GM23338 (cell line): Measurements from ENCODE around the gene PIAS4. TPM values are rescaled to one million over a fixed set of nuclear protein-coding genes. Genes with fewer than 3 reads are reported as not detected.

Experiments
- ATAC-seq: fragments of 200-7000 bp; cut with Tn5 transposase; 3 replicates; pipeline ENCODE4 v1.9.1; 2020
- DNase-seq: peaks from one replicate; pipeline ENCODE4 v3.0.0-alpha.2; 2015; ENCODE audit warnings: low spot score
- H2AFZ ChIP-seq: fragments of 200-600 bp; sonication (generic); 2 replicates; pipeline ENCODE4 v1.8.0; 2016; ENCODE audit warnings: antibody characterized with exemption, mild to moderate bottlenecking, moderate library complexity
- H3F3A ChIP-seq: fragments of 200-600 bp; sonication (generic); replicated peaks from 2 replicates; pipeline ENCODE4 v1.8.0; 2017; ENCODE audit warnings: antibody characterized with exemption, mixed run types, low read depth
- H3K27ac ChIP-seq: fragments of 200-600 bp; sonication (generic); 2 replicates; pipeline ENCODE4 v1.6.1; 2016; ENCODE audit warnings: low read depth
- H3K27me3 ChIP-seq: fragments of 200-600 bp; sonication (generic); 2 replicates; pipeline ENCODE4 v1.8.0; 2016; ENCODE audit warnings: mild to moderate bottlenecking, mixed run types, moderate library complexity; ENCODE audit not compliant: insufficient read depth
- H3K36me3 ChIP-seq: fragments of 200-600 bp; sonication (generic); 2 replicates; pipeline ENCODE4 v1.8.0; 2016; ENCODE audit warnings: mild to moderate bottlenecking; ENCODE audit not compliant: insufficient read depth
- H3K4me1 ChIP-seq: fragments of 200-600 bp; sonication (generic); 2 replicates; pipeline ENCODE4 v1.8.0; 2016; ENCODE audit warnings: mild to moderate bottlenecking, moderate library complexity; ENCODE audit not compliant: insufficient read depth
- H3K4me2 ChIP-seq: fragments of 200-600 bp; sonication (generic); 2 replicates; pipeline ENCODE4 v1.7.1; 2017; ENCODE audit warnings: mixed run types
- H3K4me3 ChIP-seq: fragments of 200-600 bp; sonication (generic); 2 replicates; pipeline ENCODE4 v1.6.1; 2016; ENCODE audit warnings: mixed run types
- H3K79me2 ChIP-seq: fragments of 200-600 bp; sonication (generic); replicated peaks from 2 replicates; pipeline ENCODE4 v1.8.0; 2017; ENCODE audit warnings: mild to moderate bottlenecking; ENCODE audit not compliant: insufficient read depth
- H3K9me2 ChIP-seq: fragments of 200-600 bp; sonication (generic); 2 replicates; pipeline ENCODE4 v1.8.0; 2017; ENCODE audit not compliant: insufficient read depth
- H4K20me1 ChIP-seq: fragments of 200-600 bp; sonication (generic); replicated peaks from 2 replicates; pipeline ENCODE4 v1.8.0; 2017; ENCODE audit warnings: mild to moderate bottlenecking; ENCODE audit not compliant: insufficient read depth
- H3K27ac Mint-ChIP-seq: 2 replicates; pipeline ENCODE4 v1.8.0; 2020; ENCODE audit warnings: inconsistent platforms, mild to moderate bottlenecking, moderate library complexity, mixed read lengths
- H3K27me3 Mint-ChIP-seq: 3 replicates; pipeline ENCODE4 v1.8.0; 2022; ENCODE audit warnings: low read depth, mild to moderate bottlenecking, moderate library complexity, mixed read lengths, inconsistent platforms; ENCODE audit not compliant: insufficient read depth, poor library complexity
- H3K36me3 Mint-ChIP-seq: 3 replicates; pipeline ENCODE4 v1.8.0; 2021; ENCODE audit warnings: low read depth, mild to moderate bottlenecking, inconsistent platforms, moderate library complexity, mixed read lengths
- H3K4me1 Mint-ChIP-seq: 3 replicates; pipeline ENCODE4 v1.8.0; 2020; ENCODE audit warnings: mild to moderate bottlenecking, inconsistent platforms, mixed read lengths
- H3K4me3 Mint-ChIP-seq: 3 replicates; pipeline ENCODE4 v1.8.0; 2021; ENCODE audit warnings: moderate library complexity, mild to moderate bottlenecking, inconsistent platforms, mixed read lengths
- H3K9me3 Mint-ChIP-seq: 3 replicates; pipeline ENCODE4 v1.8.0; 2020; ENCODE audit warnings: moderate library complexity, mild to moderate bottlenecking, inconsistent platforms, mixed read lengths
- CREB1 ChIP-seq: fragments of 250-450 bp; sonication (Bioruptor Pico); IDR thresholded peaks from 2 replicates; pipeline ENCODE4 v1.5.0; 2020; ENCODE audit warnings: low read depth, mild to moderate bottlenecking, moderate library complexity
- EZH2 ChIP-seq: fragments of 200-600 bp; sonication (generic); IDR thresholded peaks from one replicate; pipeline ENCODE4 v1.8.0; 2017; ENCODE audit warnings: antibody characterized with exemption, mild to moderate bottlenecking, low read depth; ENCODE audit not compliant: unreplicated experiment
- EZH2phosphoT487 ChIP-seq: fragments of 200-600 bp; sonication (generic); IDR thresholded peaks from one replicate; pipeline ENCODE4 v1.8.1; 2018; ENCODE audit warnings: antibody characterized with exemption; ENCODE audit not compliant: unreplicated experiment
- JUNB ChIP-seq: IDR thresholded peaks from one replicate; pipeline ENCODE4 v1.6.1; 2016; ENCODE audit warnings: antibody characterized with exemption; ENCODE audit not compliant: unreplicated experiment
- POLR2AphosphoS5 ChIP-seq: IDR thresholded peaks from 2 replicates; pipeline ENCODE4 v1.6.1; 2016; ENCODE audit warnings: antibody characterized with exemption, low read depth
- polyA plus RNA-seq: library from polyadenylated mRNA; unstranded; fragments of >200 nt; fragmentation: Nextera tagmentation; extraction: Ambion mirVana; gene quantifications from 2 replicates; pipeline ENCODE4 v1.2.1, GENCODE V29; 2016
- total RNA-seq: library from RNA; depleted of rRNA; stranded (reverse); fragments of >200 nt; shearing (Covaris generic); gene quantifications from 2 replicates; pipeline ENCODE4 v1.2.3, GENCODE V29; 2014
- TF ChIP-seq, protein P1 (sequence below), 2 experiments: fragments of 200-600 bp in 1 of 2; sonication (generic) in 1 of 2; conservative IDR thresholded peaks; 2 replicates each; pipeline versions ENCODE4 v1.5.1 to v1.6.1; 2016 to 2017; ENCODE audit warnings: antibody characterized with exemption in 2 of 2, low read depth in 2 of 2, mild to moderate bottlenecking in 2 of 2, moderate library complexity in 1 of 2
- TF ChIP-seq, protein P2 (sequence below): fragments of 250-450 bp; sonication (Bioruptor Pico); IDR thresholded peaks from 2 replicates; pipeline ENCODE4 v1.5.0; 2020; ENCODE audit warnings: mild to moderate bottlenecking, moderate library complexity
- TF ChIP-seq, protein P3 (sequence below): IDR thresholded peaks from one replicate; pipeline ENCODE4 v1.6.1; 2018; ENCODE audit warnings: antibody characterized with exemption; ENCODE audit not compliant: unreplicated experiment

PIAS4 gene
- total and polyA plus RNA-seq, 2 experiments from 2014 or later = 17.0 to 48.4 TPM

DNA sequence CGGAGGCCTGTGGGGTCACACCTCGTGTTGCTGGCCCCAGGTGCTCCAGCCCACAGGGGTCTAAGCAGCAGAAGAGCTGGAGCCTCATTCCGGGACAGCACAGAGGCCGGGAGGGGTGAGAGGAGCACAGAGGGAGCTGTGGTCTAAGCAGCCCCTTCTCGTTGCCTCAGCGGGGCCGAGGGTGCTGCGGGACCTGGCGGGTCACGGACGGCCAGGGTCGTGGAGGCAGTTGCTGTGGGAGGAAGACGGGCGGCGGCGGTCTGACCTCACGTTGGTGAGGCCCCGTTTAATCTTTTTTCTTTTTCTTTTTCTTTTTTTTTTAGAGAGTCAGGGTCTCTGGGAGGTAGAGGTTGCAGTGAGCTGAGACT is 21.7 kb downstream of the PIAS4 start:
- Mint-ChIP-seq H3K36me3 (peaks cover 33% of the 10 kb centered on the region), H3K4me3 (no peak overlapping the region), H3K27me3 (no peaks in the 10 kb centered on the region), H3K4me1 (no peaks in the 10 kb centered on the region), H3K27ac (no peak overlapping the region), H3K9me3 (no peaks in the 10 kb centered on the region)
- Histone ChIP-seq H3F3A (no peaks in the 10 kb centered on the region), H3K79me2 (no peaks in the 10 kb centered on the region), H3K27me3 (no peaks in the 10 kb centered on the region), H3K4me1 (no peaks in the 10 kb centered on the region), H3K27ac (no peak overlapping the region), H3K9me2 (no peaks in the 10 kb centered on the region), H3K4me2 (no peak overlapping the region), H4K20me1 (no peaks in the 10 kb centered on the region; the same call in 1 of the 2 replicates), H3K4me3 (no peak overlapping the region), H3K36me3 (no peaks in the 10 kb centered on the region; the same call in 1 of the 2 replicates), H2AFZ (no peak overlapping the region)
- TF ChIP-seq CREB1 (CRISPR knock-in tag) (no peak), JUNB (no peak), EZH2 (no peak), EZH2phosphoT487 (no peak), POLR2AphosphoS5 (no peak)
- TF ChIP-seq, protein P1, sequence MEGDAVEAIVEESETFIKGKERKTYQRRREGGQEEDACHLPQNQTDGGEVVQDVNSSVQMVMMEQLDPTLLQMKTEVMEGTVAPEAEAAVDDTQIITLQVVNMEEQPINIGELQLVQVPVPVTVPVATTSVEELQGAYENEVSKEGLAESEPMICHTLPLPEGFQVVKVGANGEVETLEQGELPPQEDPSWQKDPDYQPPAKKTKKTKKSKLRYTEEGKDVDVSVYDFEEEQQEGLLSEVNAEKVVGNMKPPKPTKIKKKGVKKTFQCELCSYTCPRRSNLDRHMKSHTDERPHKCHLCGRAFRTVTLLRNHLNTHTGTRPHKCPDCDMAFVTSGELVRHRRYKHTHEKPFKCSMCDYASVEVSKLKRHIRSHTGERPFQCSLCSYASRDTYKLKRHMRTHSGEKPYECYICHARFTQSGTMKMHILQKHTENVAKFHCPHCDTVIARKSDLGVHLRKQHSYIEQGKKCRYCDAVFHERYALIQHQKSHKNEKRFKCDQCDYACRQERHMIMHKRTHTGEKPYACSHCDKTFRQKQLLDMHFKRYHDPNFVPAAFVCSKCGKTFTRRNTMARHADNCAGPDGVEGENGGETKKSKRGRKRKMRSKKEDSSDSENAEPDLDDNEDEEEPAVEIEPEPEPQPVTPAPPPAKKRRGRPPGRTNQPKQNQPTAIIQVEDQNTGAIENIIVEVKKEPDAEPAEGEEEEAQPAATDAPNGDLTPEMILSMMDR (conservative IDR thresholded peaks at IDR 0.05; ENCODE audit: low read depth in 2 of 2) = no peak
- TF ChIP-seq, protein P2, sequence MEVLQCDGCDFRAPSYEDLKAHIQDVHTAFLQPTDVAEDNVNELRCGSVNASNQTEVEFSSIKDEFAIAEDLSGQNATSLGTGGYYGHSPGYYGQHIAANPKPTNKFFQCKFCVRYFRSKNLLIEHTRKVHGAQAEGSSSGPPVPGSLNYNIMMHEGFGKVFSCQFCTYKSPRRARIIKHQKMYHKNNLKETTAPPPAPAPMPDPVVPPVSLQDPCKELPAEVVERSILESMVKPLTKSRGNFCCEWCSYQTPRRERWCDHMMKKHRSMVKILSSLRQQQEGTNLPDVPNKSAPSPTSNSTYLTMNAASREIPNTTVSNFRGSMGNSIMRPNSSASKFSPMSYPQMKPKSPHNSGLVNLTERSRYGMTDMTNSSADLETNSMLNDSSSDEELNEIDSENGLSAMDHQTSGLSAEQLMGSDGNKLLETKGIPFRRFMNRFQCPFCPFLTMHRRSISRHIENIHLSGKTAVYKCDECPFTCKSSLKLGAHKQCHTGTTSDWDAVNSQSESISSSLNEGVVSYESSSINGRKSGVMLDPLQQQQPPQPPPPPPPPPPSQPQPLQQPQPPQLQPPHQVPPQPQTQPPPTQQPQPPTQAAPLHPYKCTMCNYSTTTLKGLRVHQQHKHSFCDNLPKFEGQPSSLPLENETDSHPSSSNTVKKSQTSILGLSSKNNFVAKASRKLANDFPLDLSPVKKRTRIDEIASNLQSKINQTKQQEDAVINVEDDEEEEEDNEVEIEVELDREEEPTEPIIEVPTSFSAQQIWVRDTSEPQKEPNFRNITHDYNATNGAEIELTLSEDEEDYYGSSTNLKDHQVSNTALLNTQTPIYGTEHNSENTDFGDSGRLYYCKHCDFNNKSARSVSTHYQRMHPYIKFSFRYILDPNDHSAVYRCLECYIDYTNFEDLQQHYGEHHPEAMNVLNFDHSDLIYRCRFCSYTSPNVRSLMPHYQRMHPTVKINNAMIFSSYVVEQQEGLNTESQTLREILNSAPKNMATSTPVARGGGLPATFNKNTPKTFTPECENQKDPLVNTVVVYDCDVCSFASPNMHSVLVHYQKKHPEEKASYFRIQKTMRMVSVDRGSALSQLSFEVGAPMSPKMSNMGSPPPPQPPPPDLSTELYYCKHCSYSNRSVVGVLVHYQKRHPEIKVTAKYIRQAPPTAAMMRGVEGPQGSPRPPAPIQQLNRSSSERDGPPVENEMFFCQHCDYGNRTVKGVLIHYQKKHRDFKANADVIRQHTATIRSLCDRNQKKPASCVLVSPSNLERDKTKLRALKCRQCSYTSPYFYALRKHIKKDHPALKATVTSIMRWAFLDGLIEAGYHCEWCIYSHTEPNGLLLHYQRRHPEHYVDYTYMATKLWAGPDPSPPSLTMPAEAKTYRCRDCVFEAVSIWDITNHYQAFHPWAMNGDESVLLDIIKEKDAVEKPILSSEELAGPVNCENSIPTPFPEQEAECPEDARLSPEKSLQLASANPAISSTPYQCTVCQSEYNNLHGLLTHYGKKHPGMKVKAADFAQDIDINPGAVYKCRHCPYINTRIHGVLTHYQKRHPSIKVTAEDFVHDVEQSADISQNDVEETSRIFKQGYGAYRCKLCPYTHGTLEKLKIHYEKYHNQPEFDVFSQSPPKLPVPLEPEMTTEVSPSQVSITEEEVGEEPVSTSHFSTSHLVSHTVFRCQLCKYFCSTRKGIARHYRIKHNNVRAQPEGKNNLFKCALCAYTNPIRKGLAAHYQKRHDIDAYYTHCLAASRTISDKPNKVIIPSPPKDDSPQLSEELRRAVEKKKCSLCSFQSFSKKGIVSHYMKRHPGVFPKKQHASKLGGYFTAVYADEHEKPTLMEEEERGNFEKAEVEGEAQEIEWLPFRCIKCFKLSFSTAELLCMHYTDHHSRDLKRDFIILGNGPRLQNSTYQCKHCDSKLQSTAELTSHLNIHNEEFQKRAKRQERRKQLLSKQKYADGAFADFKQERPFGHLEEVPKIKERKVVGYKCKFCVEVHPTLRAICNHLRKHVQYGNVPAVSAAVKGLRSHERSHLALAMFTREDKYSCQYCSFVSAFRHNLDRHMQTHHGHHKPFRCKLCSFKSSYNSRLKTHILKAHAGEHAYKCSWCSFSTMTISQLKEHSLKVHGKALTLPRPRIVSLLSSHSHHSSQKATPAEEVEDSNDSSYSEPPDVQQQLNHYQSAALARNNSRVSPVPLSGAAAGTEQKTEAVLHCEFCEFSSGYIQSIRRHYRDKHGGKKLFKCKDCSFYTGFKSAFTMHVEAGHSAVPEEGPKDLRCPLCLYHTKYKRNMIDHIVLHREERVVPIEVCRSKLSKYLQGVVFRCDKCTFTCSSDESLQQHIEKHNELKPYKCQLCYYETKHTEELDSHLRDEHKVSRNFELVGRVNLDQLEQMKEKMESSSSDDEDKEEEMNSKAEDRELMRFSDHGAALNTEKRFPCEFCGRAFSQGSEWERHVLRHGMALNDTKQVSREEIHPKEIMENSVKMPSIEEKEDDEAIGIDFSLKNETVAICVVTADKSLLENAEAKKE (CRISPR knock-in tag) = no peak
- TF ChIP-seq, protein P3, sequence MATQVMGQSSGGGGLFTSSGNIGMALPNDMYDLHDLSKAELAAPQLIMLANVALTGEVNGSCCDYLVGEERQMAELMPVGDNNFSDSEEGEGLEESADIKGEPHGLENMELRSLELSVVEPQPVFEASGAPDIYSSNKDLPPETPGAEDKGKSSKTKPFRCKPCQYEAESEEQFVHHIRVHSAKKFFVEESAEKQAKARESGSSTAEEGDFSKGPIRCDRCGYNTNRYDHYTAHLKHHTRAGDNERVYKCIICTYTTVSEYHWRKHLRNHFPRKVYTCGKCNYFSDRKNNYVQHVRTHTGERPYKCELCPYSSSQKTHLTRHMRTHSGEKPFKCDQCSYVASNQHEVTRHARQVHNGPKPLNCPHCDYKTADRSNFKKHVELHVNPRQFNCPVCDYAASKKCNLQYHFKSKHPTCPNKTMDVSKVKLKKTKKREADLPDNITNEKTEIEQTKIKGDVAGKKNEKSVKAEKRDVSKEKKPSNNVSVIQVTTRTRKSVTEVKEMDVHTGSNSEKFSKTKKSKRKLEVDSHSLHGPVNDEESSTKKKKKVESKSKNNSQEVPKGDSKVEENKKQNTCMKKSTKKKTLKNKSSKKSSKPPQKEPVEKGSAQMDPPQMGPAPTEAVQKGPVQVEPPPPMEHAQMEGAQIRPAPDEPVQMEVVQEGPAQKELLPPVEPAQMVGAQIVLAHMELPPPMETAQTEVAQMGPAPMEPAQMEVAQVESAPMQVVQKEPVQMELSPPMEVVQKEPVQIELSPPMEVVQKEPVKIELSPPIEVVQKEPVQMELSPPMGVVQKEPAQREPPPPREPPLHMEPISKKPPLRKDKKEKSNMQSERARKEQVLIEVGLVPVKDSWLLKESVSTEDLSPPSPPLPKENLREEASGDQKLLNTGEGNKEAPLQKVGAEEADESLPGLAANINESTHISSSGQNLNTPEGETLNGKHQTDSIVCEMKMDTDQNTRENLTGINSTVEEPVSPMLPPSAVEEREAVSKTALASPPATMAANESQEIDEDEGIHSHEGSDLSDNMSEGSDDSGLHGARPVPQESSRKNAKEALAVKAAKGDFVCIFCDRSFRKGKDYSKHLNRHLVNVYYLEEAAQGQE = no peak
- ATAC-seq = no peak
- no peak for DNase-seq
